ENCODE data around the gene CDC14B. TPM values are rescaled to one million over a fixed set of nuclear protein-coding genes. Genes with fewer than 3 reads are reported as not detected.

The CDC14B gene
- total and polyA plus RNA-seq, 2 of the 4 experiments (the other 2 are of a cell fraction), result 9.7 to 26.3 TPM

GRCh38 chr9:96524045-96524444 is 95.6 kb downstream of the CDC14B start:
- CTCF ChIA-PET, result no interaction called here
- intact Hi-C loops (cut with micrococcal nuclease), result no loop called here
- no peak overlapping the region for H4K91ac ChIP-seq (ENCODE audit: insufficient read depth, low read depth, low read length)
- H3K56ac ChIP-seq (ENCODE audit: extremely low read depth, insufficient read depth, low read length), result no peak overlapping the region
- WGBS, 2 experiments (ENCODE audit: extremely low coverage in 2 of 2, insufficient read length in 1 of 2), result 83% methylated on average over 2 of the region's 7 CpGs; no CpG with 5 or more reads in 1 of the 2 experiments
- dilution Hi-C loops (cut with HindIII; ENCODE audit: low sequenced_read_pairs, unreplicated experiment), result no loop called here
- no peak overlapping the region for H4K5ac ChIP-seq (ENCODE audit: low read depth, low read length)
- no peak overlapping the region for H4K8ac ChIP-seq (ENCODE audit: low read depth in 2 of 2, low read length in 2 of 2)
- no TSS peak for BruUV-seq (replicated peaks)
- H3K18ac ChIP-seq (ENCODE audit: low read depth, low read length), result no peak overlapping the region
- H3K79me1 ChIP-seq (ENCODE audit: low read depth in 1 of 2, low read length in 2 of 2), result no peaks in the 10 kb centered on the region
- no peaks in the 10 kb centered on the region; the same call in 1 of the 2 replicates for H3K9me1 ChIP-seq (ENCODE audit: insufficient read depth, low read length)
- H2BK120ac ChIP-seq (ENCODE audit: low read depth, low read length), result no peak overlapping the region
- H2AK5ac ChIP-seq (ENCODE audit: low read depth, low read length), result no peak overlapping the region
- POLR2A ChIA-PET (ENCODE audit: unreplicated experiment), result interaction anchor here (0.6 kb wide), 1 partner anchor 91 kb away, joined by 6 read pairs; no protein-coding TSS in a partner anchor
- no peaks in the 10 kb centered on the region for H3K27me3 ChIP-seq (ENCODE audit: control insufficient read depth, insufficient read depth, low read length)
- no peak overlapping the region for H3K4me3 ChIP-seq (ENCODE audit: insufficient read depth, low read depth, low read length)
- no peak overlapping the region for H2BK15ac ChIP-seq (ENCODE audit: low read depth, low read length)
- ATAC-seq (ENCODE audit: low read depth), result no peak
- H3K4me1 ChIP-seq (ENCODE audit: control insufficient read depth, insufficient read depth, low read length), result no peaks in the 10 kb centered on the region
- no peaks in the 10 kb centered on the region for H4K20me1 ChIP-seq (ENCODE audit: insufficient read depth, low read length)
- H3K9ac ChIP-seq (ENCODE audit: low read depth, low read length), result no peak overlapping the region
- H3K27ac ChIP-seq (ENCODE audit: insufficient read depth, low read length), result no peak overlapping the region
- H3K9me3 ChIP-seq (ENCODE audit: control insufficient read depth, insufficient read depth, low read length), result no peaks in the 10 kb centered on the region
- no peak overlapping the region for H2BK5ac ChIP-seq (ENCODE audit: low read depth, low read length, poor library complexity, severe bottlenecking)
- TF ChIP-seq RFX5 (IDR thresholded peaks at IDR 0.05; ENCODE audit: low read depth, low read length) (no peak), MAFK (IDR thresholded peaks at IDR 0.05; ENCODE audit: low read depth, low read length) (no peak), RCOR1 (IDR thresholded peaks at IDR 0.05; ENCODE audit: insufficient replicate concordance, low read length) (no peak), RAD21 (IDR thresholded peaks at IDR 0.05; ENCODE audit: low read length) (no peak), POLR2A (IDR thresholded peaks at IDR 0.05; ENCODE audit: low read depth, low read length) (no peak), NFE2L2 (IDR thresholded peaks at IDR 0.05; ENCODE audit: low read depth, low read length) (no peak), CEBPB (IDR thresholded peaks at IDR 0.05; ENCODE audit: low read depth, low read length) (no peak), MAZ (IDR thresholded peaks at IDR 0.05; ENCODE audit: borderline replicate concordance, low read depth, low read length) (no peak)
- TF ChIP-seq, protein P1, sequence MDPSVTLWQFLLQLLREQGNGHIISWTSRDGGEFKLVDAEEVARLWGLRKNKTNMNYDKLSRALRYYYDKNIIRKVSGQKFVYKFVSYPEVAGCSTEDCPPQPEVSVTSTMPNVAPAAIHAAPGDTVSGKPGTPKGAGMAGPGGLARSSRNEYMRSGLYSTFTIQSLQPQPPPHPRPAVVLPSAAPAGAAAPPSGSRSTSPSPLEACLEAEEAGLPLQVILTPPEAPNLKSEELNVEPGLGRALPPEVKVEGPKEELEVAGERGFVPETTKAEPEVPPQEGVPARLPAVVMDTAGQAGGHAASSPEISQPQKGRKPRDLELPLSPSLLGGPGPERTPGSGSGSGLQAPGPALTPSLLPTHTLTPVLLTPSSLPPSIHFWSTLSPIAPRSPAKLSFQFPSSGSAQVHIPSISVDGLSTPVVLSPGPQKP (IDR thresholded peaks at IDR 0.05; ENCODE audit: borderline replicate concordance, low read depth, low read length), result no peak
- TF ChIP-seq, protein P2, sequence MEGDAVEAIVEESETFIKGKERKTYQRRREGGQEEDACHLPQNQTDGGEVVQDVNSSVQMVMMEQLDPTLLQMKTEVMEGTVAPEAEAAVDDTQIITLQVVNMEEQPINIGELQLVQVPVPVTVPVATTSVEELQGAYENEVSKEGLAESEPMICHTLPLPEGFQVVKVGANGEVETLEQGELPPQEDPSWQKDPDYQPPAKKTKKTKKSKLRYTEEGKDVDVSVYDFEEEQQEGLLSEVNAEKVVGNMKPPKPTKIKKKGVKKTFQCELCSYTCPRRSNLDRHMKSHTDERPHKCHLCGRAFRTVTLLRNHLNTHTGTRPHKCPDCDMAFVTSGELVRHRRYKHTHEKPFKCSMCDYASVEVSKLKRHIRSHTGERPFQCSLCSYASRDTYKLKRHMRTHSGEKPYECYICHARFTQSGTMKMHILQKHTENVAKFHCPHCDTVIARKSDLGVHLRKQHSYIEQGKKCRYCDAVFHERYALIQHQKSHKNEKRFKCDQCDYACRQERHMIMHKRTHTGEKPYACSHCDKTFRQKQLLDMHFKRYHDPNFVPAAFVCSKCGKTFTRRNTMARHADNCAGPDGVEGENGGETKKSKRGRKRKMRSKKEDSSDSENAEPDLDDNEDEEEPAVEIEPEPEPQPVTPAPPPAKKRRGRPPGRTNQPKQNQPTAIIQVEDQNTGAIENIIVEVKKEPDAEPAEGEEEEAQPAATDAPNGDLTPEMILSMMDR (conservative IDR thresholded peaks at IDR 0.05; ENCODE audit: low read depth, low read length), result no peak
- H3K14ac ChIP-seq (replicated peaks; ENCODE audit: low read depth, low read length), result no peak overlapping the region
- no peak overlapping the region for H3K23ac ChIP-seq (ENCODE audit: low read depth, low read length)
- in situ Hi-C loops (cut with MboI; ENCODE audit: low sequenced_read_pairs), result no loop called here
- no peak overlapping the region for H3K4me2 ChIP-seq (ENCODE audit: low read depth, low read length)
- no peak overlapping the region for H3K4ac ChIP-seq (ENCODE audit: low read depth, low read length)
- no peak overlapping the region for H2BK20ac ChIP-seq (ENCODE audit: low read depth, low read length)
- peaks cover 12% of the 10 kb centered on the region for H3K36me3 ChIP-seq (ENCODE audit: control insufficient read depth, insufficient read depth, low read length)
- no peak for DNase-seq
- no peak overlapping the region for H2AK9ac ChIP-seq (replicated peaks; ENCODE audit: low read depth, low read length, poor library complexity)
- no peak overlapping the region for H2AFZ ChIP-seq (replicated peaks; ENCODE audit: low read length, poor library complexity)

Data from IMR-90 (cell line).